NCI-H2029 (cell line): ENCODE data around the gene HSFX3.
"Not testable (repeated sequence)": the region's sequence is repeated elsewhere in the genome, so short reads cannot be mapped to it uniquely, and the experiment has no call there.

ENCODE experiments used
- DNase-seq: peaks from one replicate; lab custom pipeline; 2025; lab: John Stamatoyannopoulos, UW

The HSFX3 gene

DNA sequence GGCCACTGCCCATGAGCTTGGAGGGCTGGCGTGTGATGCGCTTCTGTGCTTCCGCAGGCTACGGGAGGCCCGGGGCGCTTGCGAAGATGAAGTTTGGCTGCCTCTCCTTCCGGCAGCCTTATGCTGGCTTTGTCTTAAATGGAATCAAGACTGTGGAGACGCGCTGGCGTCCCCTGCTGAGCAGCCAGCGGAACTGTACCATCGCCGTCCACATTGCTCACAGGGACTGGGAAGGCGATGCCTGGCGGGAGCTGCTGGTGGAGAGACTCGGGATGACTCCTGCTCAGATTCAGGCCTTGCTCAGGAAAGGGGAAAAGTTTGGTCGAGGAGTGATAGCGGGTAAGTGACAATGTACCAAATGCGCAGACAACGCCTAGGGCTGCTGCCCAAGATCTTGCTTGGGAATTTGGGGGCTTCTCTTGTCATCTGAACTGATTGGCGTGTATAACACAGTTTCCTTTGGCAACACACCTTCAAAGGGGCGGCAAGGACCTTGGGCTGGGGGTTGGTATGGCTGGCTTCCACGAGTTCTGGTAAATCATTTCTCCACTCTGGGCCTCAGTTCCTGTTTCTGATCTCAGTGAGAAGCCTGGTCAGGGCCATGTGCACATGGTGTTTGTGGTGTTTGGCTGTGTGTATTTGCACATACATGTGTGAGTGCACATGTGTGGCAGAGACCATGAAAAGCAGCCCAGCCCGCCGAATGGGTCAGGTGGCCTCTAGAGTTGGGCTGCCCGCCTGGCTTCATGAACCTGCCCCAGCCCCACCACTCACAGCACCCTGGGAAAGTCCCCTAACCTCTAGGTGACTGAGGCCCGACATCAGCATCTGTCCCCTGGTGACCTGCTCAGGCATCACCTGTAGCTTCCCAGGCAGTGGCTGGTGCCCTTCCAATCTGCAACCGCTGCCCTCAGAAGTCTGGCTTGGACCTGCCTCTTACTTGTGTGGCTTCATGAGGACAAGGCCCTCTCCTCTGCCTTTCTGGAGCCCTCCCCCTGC lies 3.9 kb downstream of the HSFX3 start:
- not testable (repeated sequence) for DNase-seq

DNA sequence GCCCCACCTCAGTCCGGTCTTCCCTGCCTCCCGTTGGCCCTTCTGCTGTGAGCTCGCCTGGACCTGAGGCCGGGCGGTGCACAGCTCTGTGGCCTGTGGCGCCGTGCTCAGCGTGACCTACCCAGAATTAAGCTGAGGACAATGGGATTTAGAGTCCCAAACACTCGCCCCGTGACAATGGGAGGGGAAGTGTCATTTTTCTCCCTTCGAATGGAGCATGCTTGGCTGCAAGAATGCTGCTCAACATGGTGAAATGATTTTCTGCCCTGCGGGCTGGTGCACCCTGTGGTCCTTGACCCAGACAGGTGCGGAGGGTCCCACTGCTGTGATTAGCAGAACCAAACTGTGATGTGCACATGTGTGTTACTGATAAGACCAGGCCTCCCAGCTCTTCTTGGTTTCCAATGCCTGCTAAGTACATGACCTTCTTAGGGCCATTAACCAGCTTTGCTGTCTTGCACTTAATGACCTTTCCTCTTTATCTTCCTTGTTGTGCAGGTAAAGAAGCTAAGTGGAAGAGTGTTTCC lies 8.1 kb downstream of the HSFX3 start:
- DNase-seq = no peak

DNA sequence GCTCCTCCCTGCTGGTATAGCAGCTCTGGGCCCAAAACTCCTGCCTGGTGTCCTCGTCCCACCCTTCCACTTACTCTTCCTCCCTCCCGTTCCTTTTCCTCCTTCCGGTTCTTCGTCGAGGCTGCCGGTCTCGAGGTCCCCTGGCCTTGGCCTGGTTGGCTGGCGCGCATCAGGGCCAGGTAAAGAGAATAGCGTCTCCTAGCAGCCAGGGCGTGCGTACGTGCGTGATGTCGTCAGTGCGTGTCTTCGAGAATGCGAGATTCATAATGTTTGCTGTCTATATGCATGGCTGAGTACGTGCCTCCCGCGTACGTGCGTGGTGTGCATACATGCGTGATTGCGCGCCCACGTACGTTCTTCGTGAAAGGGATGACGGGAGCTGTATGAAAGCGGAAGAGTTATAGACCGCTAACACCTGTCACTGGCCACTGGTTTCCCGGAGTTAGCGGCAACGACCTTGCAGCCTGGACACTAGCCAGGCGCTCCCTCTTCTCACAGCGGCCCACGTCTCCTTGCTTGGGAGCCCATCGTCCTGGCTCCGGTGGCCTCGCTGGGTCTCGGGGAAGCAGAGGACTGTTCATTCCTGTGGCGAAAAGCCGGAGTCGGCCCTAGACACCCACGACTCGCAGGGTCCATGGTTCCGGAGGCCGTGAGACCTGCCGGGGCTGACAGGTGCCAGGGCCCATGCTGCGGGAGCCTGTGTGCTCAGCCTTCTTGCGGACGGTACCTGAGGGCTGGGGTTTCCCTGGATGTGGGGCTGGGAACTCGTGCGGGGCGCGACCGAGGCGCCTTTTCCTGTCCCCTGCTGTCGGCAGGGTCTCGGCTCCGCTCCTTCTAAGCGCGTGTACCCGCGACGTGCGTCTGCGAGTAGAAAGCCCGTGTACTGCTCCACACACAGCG lies 8.9 kb downstream of the HSFX3 start, which contains the start of gene EOLA1:
TSS of gene EOLA1 (plus strand) at position 392 of the 900 bp plus-strand sequence. CDS start 4,619 bp downstream, outside the sequence.
- peak; percentile 94 for DNase-seq

DNA sequence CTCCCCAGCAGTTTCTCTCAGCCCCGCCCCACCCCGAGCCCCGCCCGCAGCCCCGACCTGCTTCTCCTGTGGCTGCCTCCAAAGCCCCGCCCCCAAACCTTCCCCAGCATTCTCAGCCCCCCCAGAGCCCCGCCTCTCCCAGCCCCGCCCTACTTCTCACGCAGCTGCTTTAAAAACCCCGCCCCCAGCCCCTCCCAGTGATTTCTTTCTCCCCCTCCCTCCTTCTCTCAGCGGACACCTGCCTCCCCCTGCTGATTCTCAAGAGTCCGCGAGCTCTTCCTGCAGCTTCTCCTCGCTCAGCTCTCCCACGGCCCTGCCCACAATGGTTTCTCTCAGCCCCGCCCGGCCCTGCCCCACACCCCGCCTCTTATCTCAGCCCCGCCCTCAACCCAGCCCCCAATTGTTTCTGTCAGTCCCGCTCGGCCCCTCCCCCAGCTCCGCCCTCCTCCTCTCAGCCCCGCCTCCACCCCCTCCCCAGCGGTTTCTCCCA lies 9.5 kb downstream of the HSFX3 start:
- DNase-seq = peak; percentile 88

DNA sequence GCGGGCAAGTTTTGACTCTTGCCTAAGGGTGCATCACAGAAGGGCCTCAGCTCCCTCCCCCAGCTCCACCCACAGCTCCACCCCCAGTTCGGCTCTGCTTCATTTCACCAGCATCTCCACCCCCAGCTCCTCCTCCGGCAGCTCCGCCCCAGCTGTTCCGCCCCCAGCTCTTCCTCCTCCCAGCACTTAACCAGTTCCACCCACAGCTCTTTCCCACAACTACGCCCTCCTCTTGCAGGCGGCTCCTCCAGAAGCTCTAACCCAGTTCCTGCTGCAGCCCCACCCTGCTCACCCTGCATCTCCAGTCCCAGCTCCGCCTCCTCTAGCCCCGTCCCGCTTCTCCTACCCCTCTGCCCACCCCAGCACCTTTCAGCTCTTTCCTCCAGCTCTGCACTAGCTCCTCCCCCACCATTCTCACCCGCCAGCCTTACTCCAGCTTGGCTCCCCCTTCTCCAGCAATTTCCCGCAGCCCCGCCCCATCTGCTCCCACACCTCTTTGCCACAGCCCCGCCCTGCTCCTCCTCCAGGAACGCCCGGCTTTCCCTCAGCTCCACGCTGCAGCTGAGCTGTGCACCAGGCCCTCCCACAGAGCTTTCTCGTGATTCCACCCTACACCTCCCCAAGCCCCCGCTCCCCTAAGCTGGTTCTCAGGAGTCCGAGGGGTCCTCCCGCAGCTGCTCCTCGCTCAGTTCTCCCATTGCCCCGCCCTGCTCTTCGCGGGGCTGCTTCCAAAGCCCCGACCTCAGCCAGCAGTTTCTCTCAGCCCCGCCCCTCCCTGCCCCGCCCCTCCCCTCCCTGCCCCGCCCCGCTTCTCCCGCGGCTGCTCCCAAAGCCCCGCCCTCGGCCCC lies 10.2 kb downstream of the HSFX3 start:
- peak; percentile 89 for DNase-seq

DNA sequence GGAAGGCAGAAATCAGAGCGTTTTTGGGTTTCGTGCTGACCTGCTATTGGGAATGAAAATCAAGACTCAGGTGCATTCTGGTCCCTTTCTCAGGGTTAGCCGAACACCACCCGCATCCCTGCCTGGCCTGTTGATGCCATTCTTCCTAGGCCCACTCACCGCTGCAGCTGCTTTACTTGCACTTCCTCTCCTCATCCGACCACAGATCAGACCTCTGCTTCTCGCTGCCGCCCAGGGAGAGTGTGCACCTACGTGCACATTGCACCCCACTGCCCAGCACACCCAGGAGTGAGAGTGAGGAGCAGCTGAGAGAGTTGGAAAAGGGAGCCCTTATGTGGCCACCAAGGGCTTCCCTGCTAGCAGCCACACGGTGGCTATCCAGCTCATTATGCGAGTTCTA lies 12.2 kb downstream of the HSFX3 start:
- not testable (repeated sequence) for DNase-seq

DNA sequence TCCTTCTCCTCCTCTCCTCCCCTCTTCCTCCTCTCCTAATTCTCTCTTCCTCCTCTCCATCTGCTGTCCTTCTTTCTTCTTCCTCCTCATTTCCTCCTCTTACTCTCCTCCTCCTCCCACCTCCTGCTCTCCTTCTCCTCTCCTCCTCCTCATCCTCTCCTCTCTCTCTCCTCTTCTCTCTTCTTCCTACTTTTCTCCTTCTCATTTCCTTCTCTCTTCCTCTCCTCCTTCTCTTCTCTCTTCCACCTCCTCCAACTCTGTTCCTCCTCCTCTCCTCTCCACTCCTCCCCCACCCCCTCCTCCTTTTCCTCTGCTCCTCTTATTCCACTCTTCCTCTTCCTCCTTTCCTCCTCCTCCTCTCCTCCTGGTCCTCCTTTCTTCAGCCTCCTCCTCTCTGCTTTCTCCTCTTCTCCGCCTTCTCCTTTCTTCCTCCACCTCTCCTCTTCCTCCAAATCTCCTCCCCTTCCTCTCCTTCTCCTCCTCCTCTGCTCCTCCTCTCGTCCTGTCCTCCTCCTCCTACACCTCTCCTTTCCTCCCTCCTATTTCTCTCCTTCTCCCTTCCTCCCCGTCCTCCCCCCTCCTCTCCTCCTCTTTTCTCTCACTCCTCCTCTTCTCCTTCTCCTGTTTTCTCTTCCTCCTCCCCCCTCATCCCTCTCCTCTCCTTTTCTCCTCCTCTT lies 14.7 kb downstream of the HSFX3 start:
- DNase-seq = not testable (repeated sequence)

DNA sequence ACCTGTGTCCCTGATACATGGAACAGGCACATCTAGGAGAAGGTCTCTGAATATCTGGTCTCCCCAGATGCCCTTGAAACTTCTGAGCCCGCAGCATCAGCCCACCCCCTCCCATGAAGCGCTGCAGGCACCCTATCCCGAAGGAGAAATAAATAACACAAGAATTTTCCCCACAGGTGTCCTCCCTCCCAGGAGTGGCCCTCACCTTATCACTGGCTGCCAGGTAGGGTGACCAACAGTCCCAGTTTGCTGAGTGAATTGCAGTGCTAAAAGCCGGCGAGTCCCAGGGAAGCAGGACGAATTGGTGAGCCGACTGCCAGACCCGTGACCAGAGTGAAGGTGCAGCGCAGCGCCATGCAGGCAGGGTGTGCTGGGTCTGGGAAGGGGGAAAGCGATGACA lies 15.7 kb downstream of the HSFX3 start:
- DNase-seq = not testable (repeated sequence)

DNA sequence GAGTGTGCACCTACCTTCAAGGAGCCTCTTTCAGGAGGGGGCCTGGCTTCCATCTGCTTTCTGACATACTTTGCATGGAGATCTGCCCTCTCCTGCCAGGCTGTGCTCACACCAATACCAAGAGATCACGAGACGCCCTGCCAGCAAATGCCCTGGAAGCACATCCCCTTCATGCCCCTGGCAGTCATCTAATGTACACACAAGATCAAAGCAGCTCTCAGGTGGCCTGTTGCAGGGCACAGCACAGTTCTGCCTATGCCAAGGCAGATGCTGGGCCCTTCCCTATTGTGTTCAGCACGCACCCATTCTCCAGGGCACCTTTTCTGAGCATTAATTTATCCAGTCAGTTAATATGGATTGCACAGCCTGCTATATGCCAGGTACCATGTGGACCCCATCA lies 16.9 kb downstream of the HSFX3 start:
- DNase-seq = not testable (repeated sequence)

DNA sequence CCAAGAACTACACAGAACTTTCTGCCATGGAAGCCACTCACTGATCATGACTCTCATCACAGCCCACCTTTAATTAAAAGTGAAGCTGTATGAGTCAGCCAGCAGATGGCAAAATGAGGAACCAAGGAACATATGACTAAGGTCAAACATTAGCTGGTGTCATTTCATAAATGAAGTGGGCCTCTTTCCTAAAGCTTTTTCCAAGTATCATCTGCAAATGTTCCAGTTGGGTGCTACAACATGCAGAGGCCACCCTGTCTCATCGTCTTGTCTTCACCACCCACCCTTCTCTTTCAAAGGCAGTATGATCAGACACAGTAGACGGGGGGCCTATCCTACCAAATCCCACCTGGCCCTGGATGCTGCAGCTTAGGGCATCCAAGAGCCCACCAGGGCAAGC lies 18.1 kb downstream of the HSFX3 start:
- DNase-seq = no peak

DNA sequence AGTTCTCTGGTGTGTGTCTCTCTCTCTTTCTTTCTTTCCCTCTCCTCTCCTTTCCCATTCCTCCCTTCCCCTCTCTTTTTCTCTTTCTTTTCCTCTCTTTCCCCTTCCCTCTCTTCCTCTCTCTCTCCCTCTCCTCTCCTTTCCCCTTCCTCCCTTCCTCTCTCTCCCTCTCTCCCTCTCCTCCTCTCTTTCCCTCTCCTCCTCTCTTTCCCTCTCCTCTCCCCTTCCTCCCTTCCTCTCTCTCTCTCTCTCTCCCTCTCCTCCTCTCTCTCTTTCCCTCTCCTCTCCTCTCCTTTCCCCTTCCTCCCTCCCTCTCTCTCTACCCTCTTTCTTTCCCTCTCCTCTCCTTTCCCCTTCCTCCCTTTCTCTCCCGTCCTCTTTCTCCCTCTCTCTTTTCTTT lies 21.3 kb downstream of the HSFX3 start:
- DNase-seq = no peak

DNA sequence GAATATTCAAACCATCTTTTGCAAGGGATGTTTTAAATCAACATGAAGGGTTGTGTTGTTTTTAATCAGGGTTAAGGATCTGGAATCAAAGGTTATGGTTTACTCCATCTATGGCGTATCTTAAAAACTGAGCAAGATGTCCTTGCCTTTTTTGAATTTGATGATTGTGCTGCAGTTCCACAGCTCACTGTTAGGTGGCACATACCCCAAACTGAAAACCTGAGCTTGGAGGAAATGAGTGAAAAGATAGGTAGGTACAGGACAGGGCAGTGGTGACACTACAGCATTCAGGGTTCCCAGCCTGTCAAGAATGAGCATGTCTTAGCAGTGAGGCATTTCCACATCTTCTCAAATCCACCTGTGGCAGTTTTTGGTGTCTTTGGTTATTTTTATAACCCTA lies 22.0 kb downstream of the HSFX3 start:
- DNase-seq = no peak

DNA sequence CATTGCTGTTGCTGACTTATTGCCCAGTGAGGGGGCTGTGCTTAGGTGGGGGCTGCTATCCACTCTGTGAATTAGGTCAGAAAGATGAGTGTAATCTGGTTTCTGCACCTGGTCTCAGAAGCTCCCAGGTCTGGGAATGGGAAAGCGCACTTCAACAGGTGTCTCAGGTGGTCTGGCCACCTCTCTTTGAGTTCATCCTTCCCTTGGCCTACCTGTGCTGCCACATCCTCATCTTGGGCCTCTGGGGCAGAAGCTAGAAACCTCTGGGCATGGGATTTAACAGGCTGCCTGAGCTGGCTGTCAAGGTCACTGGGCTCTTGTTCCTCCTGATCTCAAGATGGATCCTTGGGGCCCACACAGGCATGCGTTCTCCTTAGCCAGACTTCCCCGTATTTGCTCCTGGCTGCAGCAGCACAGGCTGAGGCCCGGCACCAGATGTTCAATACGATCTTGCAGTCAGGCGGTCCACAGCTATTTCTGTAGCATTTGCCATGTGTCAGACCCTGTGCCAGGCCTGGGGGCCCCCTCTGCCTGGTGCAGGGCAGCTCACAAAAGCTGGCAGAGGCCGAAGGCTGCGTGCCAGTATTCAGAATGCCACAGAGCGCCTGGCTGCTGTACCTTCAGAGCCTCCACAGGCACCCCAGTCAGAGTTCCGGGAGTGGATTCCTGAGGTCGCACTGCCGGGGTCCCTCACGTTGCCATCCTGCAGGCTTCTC lies 23.2 kb downstream of the HSFX3 start:
- DNase-seq = not testable (repeated sequence)

DNA sequence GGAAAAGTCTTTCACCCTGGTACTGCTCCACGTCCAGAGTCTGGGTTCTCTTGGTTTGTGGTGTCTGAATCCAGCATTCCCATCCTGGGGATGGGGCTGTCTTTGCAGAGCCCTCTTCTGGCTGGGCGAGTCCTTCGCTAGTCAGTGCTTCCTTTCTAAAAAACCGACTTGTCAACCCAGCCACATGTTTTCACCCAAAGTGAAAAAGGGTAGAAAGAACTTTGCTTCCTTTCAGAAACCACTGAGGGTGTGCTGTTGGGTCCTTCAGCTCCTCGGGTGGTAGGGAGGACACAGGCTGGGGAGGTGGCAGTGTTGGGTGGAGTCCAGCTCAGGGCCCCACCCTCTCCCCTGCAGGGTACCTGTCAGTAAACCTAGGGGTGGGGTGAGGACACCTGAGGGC lies 23.8 kb downstream of the HSFX3 start:
- not testable (repeated sequence) for DNase-seq

DNA sequence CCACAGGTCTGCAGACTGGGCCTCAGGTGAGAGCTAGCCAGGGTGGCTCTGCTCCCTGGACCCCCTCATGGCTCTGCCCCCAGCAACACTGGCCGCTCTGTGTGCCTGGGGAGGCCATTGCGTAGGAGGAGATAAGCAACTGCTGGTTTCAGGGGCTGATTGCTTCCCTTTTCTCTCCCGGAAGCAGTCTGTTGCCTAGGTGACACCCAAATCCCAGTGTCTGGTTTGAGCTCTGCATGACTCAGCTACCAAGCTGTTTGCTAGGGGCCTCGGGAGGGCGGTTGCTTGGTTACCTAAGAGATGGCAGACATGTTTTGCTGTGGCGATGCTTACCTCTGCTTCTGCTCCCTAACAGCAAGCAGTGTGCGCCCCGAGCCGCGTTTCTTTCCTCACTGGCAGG lies 24.3 kb downstream of the HSFX3 start:
- DNase-seq = peak; percentile 7

DNA sequence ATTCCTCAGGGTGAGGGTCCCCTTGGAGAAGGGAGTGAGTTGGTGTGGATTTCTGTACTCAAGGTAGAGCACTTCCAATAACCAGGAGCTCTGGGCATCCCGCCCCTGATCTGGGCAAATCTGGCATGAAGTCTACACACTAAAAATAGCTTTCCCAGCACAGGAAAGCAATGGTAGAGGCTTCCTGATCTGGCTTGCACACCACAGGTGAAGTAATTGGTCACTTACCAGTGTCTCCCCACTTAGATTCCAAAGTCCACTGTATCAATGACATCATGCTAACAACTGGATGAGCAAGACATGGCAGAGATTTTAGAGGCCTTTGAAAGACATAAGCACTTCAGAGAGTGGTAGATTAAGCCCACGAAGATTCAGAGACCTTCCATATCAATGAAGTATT lies 26.8 kb downstream of the HSFX3 start:
- no peak for DNase-seq

DNA sequence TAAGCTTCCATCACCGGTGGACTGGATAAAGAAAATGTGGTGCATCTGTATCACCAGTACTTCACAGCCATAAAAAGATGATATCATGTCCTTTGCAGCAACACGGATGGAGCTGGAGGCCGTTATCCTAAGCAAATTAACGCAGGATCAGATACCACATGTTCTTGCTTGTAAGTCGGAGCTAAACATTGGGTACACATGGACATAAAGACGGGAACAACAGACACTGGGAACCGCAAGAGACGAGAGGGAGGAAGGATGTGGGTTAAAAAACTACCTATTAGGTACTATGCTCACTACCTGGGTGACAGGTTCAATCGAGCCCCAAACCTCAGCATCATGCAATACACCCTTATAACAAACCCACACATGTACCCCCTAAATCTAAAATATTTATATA lies 28.3 kb downstream of the HSFX3 start:
- DNase-seq = no peak

DNA sequence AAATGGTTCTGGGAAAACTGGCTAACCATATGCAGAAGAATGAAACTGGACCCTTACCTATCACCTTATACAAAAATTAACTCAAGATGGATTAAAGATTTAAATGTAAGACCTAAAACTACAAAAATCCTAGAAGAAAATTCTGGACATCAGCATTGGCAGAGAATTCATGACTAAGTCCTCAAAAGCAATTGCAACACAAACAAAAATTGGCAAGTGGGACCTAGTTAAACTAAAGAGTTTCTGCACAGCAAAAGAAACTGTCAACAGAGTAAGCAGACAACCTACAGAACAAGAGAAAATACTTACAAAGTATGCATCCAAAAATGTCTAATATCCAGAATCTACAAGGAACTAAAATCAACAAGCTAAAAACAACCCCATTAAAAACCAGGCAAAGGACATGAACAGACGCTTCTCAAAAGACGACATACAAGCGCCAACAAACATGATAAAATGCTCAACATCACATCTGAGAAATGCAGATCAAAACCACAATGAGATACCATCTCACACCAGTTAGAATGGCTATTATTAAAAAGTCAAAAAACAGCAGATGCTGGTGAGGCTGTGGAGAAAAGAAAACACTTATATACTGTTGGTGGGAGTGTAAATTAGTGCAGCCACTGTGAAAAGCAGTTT lies 29.0 kb downstream of the HSFX3 start:
- not testable (repeated sequence) for DNase-seq

DNA sequence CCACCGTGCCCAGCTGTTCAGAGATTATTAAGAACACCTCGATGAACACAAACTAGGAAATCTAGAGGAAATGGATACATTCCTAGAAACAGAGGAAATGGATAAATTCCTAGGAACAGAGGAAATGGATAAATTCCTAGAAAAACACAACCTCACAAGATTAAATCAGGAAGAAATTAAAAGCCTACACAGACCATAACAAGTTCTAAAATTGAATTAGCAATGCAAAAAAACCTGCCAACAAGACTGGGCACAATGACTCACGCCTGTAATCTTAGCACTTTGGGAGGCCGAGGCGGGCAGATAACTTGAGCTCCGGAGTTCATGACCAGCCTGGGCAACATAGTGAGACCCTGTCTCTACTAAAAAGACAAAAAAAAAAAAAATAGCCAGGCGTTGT lies 31.5 kb downstream of the HSFX3 start:
- DNase-seq = no peak
